Fibroblast of lung (primary cell): ENCODE data around the gene PDCD7.

Source experiments
- CTCF ChIP-seq, 2 donors: IDR thresholded peaks in 1 of 2; conservative IDR thresholded peaks in 1 of 2; 1 replicate in 1 of 2; 2 replicates in 1 of 2; pipeline ENCODE4 v1.5.1; 2011 to 2012; ENCODE audit warnings: low read length in 2 of 2, control low read depth in 1 of 2, inconsistent platforms in 1 of 2, low read depth in 1 of 2, mild to moderate bottlenecking in 1 of 2
- EZH2 ChIP-seq: IDR thresholded peaks from 2 replicates; pipeline ENCODE4 v1.5.1; 2012; ENCODE audit warnings: low read length, control low read depth, mild to moderate bottlenecking; ENCODE audit errors: missing control alignments

- no peak for TF ChIP-seq CTCF (conservative IDR thresholded peaks at IDR 0.05 in 1 of 2, IDR thresholded peaks at IDR 0.05 in 1 of 2; ENCODE audit: low read depth in 1 of 2, low read length in 2 of 2)
- no peak for TF ChIP-seq EZH2
These were observed 30.5 kb upstream of the PDCD7 start for GRCh38 chr15:65164139-65164538.
